GM23338 (cell line): ENCODE results near the gene MPC2. TPM values are rescaled to one million over a fixed set of nuclear protein-coding genes. Genes with fewer than 3 reads are reported as not detected.

Experiments used
- ATAC-seq: fragments of 200-7000 bp; cut with Tn5 transposase; 3 replicates; pipeline ENCODE4 v1.9.1; 2020
- DNase-seq: peaks from one replicate; pipeline ENCODE4 v3.0.0-alpha.2; 2015; ENCODE audit warnings: low spot score
- H2AFZ ChIP-seq: fragments of 200-600 bp; sonication (generic); 2 replicates; pipeline ENCODE4 v1.8.0; 2016; ENCODE audit warnings: antibody characterized with exemption, mild to moderate bottlenecking, moderate library complexity
- H3F3A ChIP-seq: fragments of 200-600 bp; sonication (generic); replicated peaks from 2 replicates; pipeline ENCODE4 v1.8.0; 2017; ENCODE audit warnings: antibody characterized with exemption, mixed run types, low read depth
- H3K27ac ChIP-seq: fragments of 200-600 bp; sonication (generic); 2 replicates; pipeline ENCODE4 v1.6.1; 2016; ENCODE audit warnings: low read depth
- H3K27me3 ChIP-seq: fragments of 200-600 bp; sonication (generic); 2 replicates; pipeline ENCODE4 v1.8.0; 2016; ENCODE audit warnings: mild to moderate bottlenecking, mixed run types, moderate library complexity; ENCODE audit not compliant: insufficient read depth
- H3K36me3 ChIP-seq: fragments of 200-600 bp; sonication (generic); 2 replicates; pipeline ENCODE4 v1.8.0; 2016; ENCODE audit warnings: mild to moderate bottlenecking; ENCODE audit not compliant: insufficient read depth
- H3K4me1 ChIP-seq: fragments of 200-600 bp; sonication (generic); 2 replicates; pipeline ENCODE4 v1.8.0; 2016; ENCODE audit warnings: mild to moderate bottlenecking, moderate library complexity; ENCODE audit not compliant: insufficient read depth
- H3K4me2 ChIP-seq: fragments of 200-600 bp; sonication (generic); 2 replicates; pipeline ENCODE4 v1.7.1; 2017; ENCODE audit warnings: mixed run types
- H3K4me3 ChIP-seq: fragments of 200-600 bp; sonication (generic); 2 replicates; pipeline ENCODE4 v1.6.1; 2016; ENCODE audit warnings: mixed run types
- H3K79me2 ChIP-seq: fragments of 200-600 bp; sonication (generic); replicated peaks from 2 replicates; pipeline ENCODE4 v1.8.0; 2017; ENCODE audit warnings: mild to moderate bottlenecking; ENCODE audit not compliant: insufficient read depth
- H3K9me2 ChIP-seq: fragments of 200-600 bp; sonication (generic); 2 replicates; pipeline ENCODE4 v1.8.0; 2017; ENCODE audit not compliant: insufficient read depth
- H4K20me1 ChIP-seq: fragments of 200-600 bp; sonication (generic); replicated peaks from 2 replicates; pipeline ENCODE4 v1.8.0; 2017; ENCODE audit warnings: mild to moderate bottlenecking; ENCODE audit not compliant: insufficient read depth
- H3K27ac Mint-ChIP-seq: 2 replicates; pipeline ENCODE4 v1.8.0; 2020; ENCODE audit warnings: inconsistent platforms, mild to moderate bottlenecking, moderate library complexity, mixed read lengths
- H3K27me3 Mint-ChIP-seq: 3 replicates; pipeline ENCODE4 v1.8.0; 2022; ENCODE audit warnings: low read depth, mild to moderate bottlenecking, moderate library complexity, mixed read lengths, inconsistent platforms; ENCODE audit not compliant: insufficient read depth, poor library complexity
- H3K36me3 Mint-ChIP-seq: 3 replicates; pipeline ENCODE4 v1.8.0; 2021; ENCODE audit warnings: low read depth, mild to moderate bottlenecking, inconsistent platforms, moderate library complexity, mixed read lengths
- H3K4me1 Mint-ChIP-seq: 3 replicates; pipeline ENCODE4 v1.8.0; 2020; ENCODE audit warnings: mild to moderate bottlenecking, inconsistent platforms, mixed read lengths
- H3K4me3 Mint-ChIP-seq: 3 replicates; pipeline ENCODE4 v1.8.0; 2021; ENCODE audit warnings: moderate library complexity, mild to moderate bottlenecking, inconsistent platforms, mixed read lengths
- H3K9me3 Mint-ChIP-seq: 3 replicates; pipeline ENCODE4 v1.8.0; 2020; ENCODE audit warnings: moderate library complexity, mild to moderate bottlenecking, inconsistent platforms, mixed read lengths
- EZH2 ChIP-seq: fragments of 200-600 bp; sonication (generic); IDR thresholded peaks from one replicate; pipeline ENCODE4 v1.8.0; 2017; ENCODE audit warnings: antibody characterized with exemption, mild to moderate bottlenecking, low read depth; ENCODE audit not compliant: unreplicated experiment
- EZH2phosphoT487 ChIP-seq: fragments of 200-600 bp; sonication (generic); IDR thresholded peaks from one replicate; pipeline ENCODE4 v1.8.1; 2018; ENCODE audit warnings: antibody characterized with exemption; ENCODE audit not compliant: unreplicated experiment
- JUNB ChIP-seq: IDR thresholded peaks from one replicate; pipeline ENCODE4 v1.6.1; 2016; ENCODE audit warnings: antibody characterized with exemption; ENCODE audit not compliant: unreplicated experiment
- POLR2AphosphoS5 ChIP-seq: IDR thresholded peaks from 2 replicates; pipeline ENCODE4 v1.6.1; 2016; ENCODE audit warnings: antibody characterized with exemption, low read depth
- STAT1 ChIP-seq: IDR thresholded peaks from one replicate; pipeline ENCODE4 v1.6.1; 2016; ENCODE audit warnings: antibody characterized with exemption; ENCODE audit not compliant: unreplicated experiment
- ZNF114 ChIP-seq: fragments of 250-450 bp; sonication (Bioruptor Pico); IDR thresholded peaks from 2 replicates; pipeline ENCODE4 v1.5.0; 2020; ENCODE audit warnings: mild to moderate bottlenecking, moderate library complexity
- ZNF331 ChIP-seq: fragments of 250-450 bp; sonication (Bioruptor Pico); IDR thresholded peaks from 2 replicates; pipeline ENCODE4 v1.5.0; 2020; ENCODE audit warnings: low read depth, mild to moderate bottlenecking, moderate library complexity
- polyA plus RNA-seq: library from polyadenylated mRNA; unstranded; fragments of >200 nt; fragmentation: Nextera tagmentation; extraction: Ambion mirVana; gene quantifications from 2 replicates; pipeline ENCODE4 v1.2.1, GENCODE V29; 2016
- total RNA-seq: library from RNA; depleted of rRNA; stranded (reverse); fragments of >200 nt; shearing (Covaris generic); gene quantifications from 2 replicates; pipeline ENCODE4 v1.2.3, GENCODE V29; 2014
- TF ChIP-seq, protein P1 (sequence below), 2 experiments: fragments of 200-600 bp in 1 of 2; sonication (generic) in 1 of 2; conservative IDR thresholded peaks; 2 replicates each; pipeline versions ENCODE4 v1.5.1 to v1.6.1; 2016 to 2017; ENCODE audit warnings: antibody characterized with exemption in 2 of 2, low read depth in 2 of 2, mild to moderate bottlenecking in 2 of 2, moderate library complexity in 1 of 2
- TF ChIP-seq, protein P2 (sequence below): fragments of 250-450 bp; sonication (Bioruptor Pico); IDR thresholded peaks from 2 replicates; pipeline ENCODE4 v1.5.0; 2020; ENCODE audit warnings: mild to moderate bottlenecking, moderate library complexity
- TF ChIP-seq, protein P3 (sequence below): IDR thresholded peaks from one replicate; pipeline ENCODE4 v1.6.1; 2018; ENCODE audit warnings: antibody characterized with exemption; ENCODE audit not compliant: unreplicated experiment

MPC2 gene
- total and polyA plus RNA-seq, 2 experiments from 2014 or later, result 21.6 to 76.9 TPM

DNA sequence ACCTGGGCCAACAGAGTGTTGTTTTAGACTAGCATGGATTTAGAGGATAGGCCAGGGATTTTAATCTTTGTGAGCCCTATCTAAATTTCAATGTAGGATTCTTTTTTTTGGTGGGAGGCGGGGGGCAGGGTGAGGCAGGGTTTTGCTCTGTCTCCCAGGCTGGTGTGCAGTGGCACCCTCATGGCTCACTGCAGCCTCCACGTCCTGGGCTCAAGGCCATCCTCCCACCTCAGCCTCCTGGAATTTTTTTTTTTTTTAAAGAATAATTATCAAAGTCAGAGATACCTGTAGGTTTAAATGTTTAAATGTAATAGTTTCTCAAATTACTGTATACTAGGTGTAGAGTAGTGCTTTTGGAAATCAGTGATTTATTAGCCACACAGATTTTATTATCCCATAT lies 3.4 kb upstream of the MPC2 start:
- H3K9me3 Mint-ChIP-seq, result peaks cover 2% of the 10 kb centered on the region
- H3K4me3 Mint-ChIP-seq, result no peak overlapping the region
- TF ChIP-seq, protein P1, sequence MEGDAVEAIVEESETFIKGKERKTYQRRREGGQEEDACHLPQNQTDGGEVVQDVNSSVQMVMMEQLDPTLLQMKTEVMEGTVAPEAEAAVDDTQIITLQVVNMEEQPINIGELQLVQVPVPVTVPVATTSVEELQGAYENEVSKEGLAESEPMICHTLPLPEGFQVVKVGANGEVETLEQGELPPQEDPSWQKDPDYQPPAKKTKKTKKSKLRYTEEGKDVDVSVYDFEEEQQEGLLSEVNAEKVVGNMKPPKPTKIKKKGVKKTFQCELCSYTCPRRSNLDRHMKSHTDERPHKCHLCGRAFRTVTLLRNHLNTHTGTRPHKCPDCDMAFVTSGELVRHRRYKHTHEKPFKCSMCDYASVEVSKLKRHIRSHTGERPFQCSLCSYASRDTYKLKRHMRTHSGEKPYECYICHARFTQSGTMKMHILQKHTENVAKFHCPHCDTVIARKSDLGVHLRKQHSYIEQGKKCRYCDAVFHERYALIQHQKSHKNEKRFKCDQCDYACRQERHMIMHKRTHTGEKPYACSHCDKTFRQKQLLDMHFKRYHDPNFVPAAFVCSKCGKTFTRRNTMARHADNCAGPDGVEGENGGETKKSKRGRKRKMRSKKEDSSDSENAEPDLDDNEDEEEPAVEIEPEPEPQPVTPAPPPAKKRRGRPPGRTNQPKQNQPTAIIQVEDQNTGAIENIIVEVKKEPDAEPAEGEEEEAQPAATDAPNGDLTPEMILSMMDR (conservative IDR thresholded peaks at IDR 0.05; ENCODE audit: low read depth in 2 of 2), result no peak
- no peak for TF ChIP-seq ZNF114 (CRISPR knock-in tag)
- no peak for TF ChIP-seq EZH2
- no peak for TF ChIP-seq ZNF331
- TF ChIP-seq POLR2AphosphoS5, result no peak
- H3K36me3 Mint-ChIP-seq, result peaks cover 15% of the 10 kb centered on the region
- Histone ChIP-seq H2AFZ (no peak overlapping the region), H3K4me2 (no peak overlapping the region), H3K4me3 (no peak overlapping the region), H3K79me2 (peaks cover 80% of the 10 kb centered on the region), H4K20me1 (0 out of 2 replicates have a peak, but pooled peaks cover 4% of the 10 kb centered on the region), H3K4me1 (peaks cover 13% of the 10 kb centered on the region), H3F3A (0 out of 2 replicates have a peak, but pooled peaks cover 1% of the 10 kb centered on the region), H3K9me2 (no peaks in the 10 kb centered on the region), H3K36me3 (no peaks in the 10 kb centered on the region), H3K27me3 (no peaks in the 10 kb centered on the region), H3K27ac (no peak overlapping the region)
- ATAC-seq, result no peak
- DNase-seq, result no peak
- peaks cover 13% of the 10 kb centered on the region for H3K27me3 Mint-ChIP-seq
- H3K27ac Mint-ChIP-seq, result no peak overlapping the region
- H3K4me1 Mint-ChIP-seq, result peaks cover 4% of the 10 kb centered on the region

DNA sequence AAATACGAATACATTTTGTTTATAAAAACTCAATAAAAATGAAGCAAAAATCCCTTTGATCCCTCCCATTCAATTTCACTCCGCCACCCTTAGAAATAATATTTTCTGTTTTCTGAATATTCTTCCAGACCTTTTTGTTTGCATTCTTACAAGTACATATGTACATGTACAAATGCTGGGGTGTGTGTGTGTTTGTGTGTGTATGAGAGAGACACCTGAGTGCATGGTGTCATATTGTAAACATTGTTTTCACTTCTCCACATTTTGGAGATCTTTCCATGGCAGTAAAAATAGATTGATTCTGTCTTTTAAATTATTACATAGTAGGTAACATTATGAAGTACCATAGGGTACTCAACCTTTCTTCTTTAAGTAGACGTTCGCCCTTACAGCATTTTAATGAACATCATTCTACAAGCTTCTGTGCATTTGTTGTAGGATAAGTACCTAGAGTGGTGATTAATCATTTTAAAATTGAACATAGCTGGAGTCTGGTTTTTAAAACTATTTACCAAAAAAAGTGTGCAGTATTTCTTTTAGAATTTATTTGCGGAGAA lies 1.3 kb upstream of the MPC2 start:
- Mint-ChIP-seq H3K27me3 (peaks cover 13% of the 10 kb centered on the region), H3K4me1 (peaks cover 15% of the 10 kb centered on the region), H3K27ac (peak overlapping the region; percentile 26; the same call in 1 of the 2 replicates)

More for the DNA sequence above, 1.3 kb upstream of the MPC2 start:
- ATAC-seq (no peak), DNase-seq (no peak)
- Histone ChIP-seq H3K79me2 (peaks cover 80% of the 10 kb centered on the region), H3K36me3 (no peaks in the 10 kb centered on the region), H3K4me3 (peak overlapping the region; percentile 55), H3K27me3 (no peaks in the 10 kb centered on the region), H3K9me2 (no peaks in the 10 kb centered on the region), H3F3A (0 out of 2 replicates have a peak, but pooled peaks cover 3% of the 10 kb centered on the region), H4K20me1 (0 out of 2 replicates have a peak, but pooled peaks cover 4% of the 10 kb centered on the region), H3K4me2 (peak overlapping the region; percentile 75), H3K27ac (peak overlapping the region; percentile 95; the same call in 1 of the 2 replicates), H2AFZ (no peak overlapping the region), H3K4me1 (peaks cover 25% of the 10 kb centered on the region)
- TF ChIP-seq ZNF331 (no peak), STAT1 (no peak), JUNB (no peak), POLR2AphosphoS5 (no peak), EZH2phosphoT487 (no peak)
- TF ChIP-seq, protein P2, sequence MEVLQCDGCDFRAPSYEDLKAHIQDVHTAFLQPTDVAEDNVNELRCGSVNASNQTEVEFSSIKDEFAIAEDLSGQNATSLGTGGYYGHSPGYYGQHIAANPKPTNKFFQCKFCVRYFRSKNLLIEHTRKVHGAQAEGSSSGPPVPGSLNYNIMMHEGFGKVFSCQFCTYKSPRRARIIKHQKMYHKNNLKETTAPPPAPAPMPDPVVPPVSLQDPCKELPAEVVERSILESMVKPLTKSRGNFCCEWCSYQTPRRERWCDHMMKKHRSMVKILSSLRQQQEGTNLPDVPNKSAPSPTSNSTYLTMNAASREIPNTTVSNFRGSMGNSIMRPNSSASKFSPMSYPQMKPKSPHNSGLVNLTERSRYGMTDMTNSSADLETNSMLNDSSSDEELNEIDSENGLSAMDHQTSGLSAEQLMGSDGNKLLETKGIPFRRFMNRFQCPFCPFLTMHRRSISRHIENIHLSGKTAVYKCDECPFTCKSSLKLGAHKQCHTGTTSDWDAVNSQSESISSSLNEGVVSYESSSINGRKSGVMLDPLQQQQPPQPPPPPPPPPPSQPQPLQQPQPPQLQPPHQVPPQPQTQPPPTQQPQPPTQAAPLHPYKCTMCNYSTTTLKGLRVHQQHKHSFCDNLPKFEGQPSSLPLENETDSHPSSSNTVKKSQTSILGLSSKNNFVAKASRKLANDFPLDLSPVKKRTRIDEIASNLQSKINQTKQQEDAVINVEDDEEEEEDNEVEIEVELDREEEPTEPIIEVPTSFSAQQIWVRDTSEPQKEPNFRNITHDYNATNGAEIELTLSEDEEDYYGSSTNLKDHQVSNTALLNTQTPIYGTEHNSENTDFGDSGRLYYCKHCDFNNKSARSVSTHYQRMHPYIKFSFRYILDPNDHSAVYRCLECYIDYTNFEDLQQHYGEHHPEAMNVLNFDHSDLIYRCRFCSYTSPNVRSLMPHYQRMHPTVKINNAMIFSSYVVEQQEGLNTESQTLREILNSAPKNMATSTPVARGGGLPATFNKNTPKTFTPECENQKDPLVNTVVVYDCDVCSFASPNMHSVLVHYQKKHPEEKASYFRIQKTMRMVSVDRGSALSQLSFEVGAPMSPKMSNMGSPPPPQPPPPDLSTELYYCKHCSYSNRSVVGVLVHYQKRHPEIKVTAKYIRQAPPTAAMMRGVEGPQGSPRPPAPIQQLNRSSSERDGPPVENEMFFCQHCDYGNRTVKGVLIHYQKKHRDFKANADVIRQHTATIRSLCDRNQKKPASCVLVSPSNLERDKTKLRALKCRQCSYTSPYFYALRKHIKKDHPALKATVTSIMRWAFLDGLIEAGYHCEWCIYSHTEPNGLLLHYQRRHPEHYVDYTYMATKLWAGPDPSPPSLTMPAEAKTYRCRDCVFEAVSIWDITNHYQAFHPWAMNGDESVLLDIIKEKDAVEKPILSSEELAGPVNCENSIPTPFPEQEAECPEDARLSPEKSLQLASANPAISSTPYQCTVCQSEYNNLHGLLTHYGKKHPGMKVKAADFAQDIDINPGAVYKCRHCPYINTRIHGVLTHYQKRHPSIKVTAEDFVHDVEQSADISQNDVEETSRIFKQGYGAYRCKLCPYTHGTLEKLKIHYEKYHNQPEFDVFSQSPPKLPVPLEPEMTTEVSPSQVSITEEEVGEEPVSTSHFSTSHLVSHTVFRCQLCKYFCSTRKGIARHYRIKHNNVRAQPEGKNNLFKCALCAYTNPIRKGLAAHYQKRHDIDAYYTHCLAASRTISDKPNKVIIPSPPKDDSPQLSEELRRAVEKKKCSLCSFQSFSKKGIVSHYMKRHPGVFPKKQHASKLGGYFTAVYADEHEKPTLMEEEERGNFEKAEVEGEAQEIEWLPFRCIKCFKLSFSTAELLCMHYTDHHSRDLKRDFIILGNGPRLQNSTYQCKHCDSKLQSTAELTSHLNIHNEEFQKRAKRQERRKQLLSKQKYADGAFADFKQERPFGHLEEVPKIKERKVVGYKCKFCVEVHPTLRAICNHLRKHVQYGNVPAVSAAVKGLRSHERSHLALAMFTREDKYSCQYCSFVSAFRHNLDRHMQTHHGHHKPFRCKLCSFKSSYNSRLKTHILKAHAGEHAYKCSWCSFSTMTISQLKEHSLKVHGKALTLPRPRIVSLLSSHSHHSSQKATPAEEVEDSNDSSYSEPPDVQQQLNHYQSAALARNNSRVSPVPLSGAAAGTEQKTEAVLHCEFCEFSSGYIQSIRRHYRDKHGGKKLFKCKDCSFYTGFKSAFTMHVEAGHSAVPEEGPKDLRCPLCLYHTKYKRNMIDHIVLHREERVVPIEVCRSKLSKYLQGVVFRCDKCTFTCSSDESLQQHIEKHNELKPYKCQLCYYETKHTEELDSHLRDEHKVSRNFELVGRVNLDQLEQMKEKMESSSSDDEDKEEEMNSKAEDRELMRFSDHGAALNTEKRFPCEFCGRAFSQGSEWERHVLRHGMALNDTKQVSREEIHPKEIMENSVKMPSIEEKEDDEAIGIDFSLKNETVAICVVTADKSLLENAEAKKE (CRISPR knock-in tag), result no peak
- TF ChIP-seq, protein P3, sequence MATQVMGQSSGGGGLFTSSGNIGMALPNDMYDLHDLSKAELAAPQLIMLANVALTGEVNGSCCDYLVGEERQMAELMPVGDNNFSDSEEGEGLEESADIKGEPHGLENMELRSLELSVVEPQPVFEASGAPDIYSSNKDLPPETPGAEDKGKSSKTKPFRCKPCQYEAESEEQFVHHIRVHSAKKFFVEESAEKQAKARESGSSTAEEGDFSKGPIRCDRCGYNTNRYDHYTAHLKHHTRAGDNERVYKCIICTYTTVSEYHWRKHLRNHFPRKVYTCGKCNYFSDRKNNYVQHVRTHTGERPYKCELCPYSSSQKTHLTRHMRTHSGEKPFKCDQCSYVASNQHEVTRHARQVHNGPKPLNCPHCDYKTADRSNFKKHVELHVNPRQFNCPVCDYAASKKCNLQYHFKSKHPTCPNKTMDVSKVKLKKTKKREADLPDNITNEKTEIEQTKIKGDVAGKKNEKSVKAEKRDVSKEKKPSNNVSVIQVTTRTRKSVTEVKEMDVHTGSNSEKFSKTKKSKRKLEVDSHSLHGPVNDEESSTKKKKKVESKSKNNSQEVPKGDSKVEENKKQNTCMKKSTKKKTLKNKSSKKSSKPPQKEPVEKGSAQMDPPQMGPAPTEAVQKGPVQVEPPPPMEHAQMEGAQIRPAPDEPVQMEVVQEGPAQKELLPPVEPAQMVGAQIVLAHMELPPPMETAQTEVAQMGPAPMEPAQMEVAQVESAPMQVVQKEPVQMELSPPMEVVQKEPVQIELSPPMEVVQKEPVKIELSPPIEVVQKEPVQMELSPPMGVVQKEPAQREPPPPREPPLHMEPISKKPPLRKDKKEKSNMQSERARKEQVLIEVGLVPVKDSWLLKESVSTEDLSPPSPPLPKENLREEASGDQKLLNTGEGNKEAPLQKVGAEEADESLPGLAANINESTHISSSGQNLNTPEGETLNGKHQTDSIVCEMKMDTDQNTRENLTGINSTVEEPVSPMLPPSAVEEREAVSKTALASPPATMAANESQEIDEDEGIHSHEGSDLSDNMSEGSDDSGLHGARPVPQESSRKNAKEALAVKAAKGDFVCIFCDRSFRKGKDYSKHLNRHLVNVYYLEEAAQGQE, result no peak
- Mint-ChIP-seq H3K4me3 (peak overlapping the region; percentile 84), H3K36me3 (peaks cover 4% of the 10 kb centered on the region), H3K9me3 (no peaks in the 10 kb centered on the region; the same call in 2 of the 3 replicates)
